PC-9 (cell line): ENCODE results near the gene TEFM. TPM values are rescaled to one million over a fixed set of nuclear protein-coding genes. Genes with fewer than 3 reads are reported as not detected.

Source experiments
- BruUV-seq: library from RNA; stranded (reverse); fragments of 400-500 nt; replicated peaks from 2 replicates; lab custom pipeline; 2021; lab: Mats Ljungman, UMichigan
- CTCF ChIA-PET: fragments of 300-600 bp; sonication (Branson Sonifier 250); formaldehyde crosslinking; loops from one replicate; lab custom pipeline; 2022; ENCODE audit warnings: antibody characterized with exemption; lab: Charles Lee
- POLR2A ChIA-PET: fragments of 300-600 bp; sonication (Branson Sonifier 250); formaldehyde crosslinking; loops from one replicate; lab custom pipeline; 2022; ENCODE audit warnings: antibody characterized with exemption; ENCODE audit not compliant: unreplicated experiment; lab: Charles Lee
- DNase-seq, 2 experiments: peaks; one replicate each; pipeline versions ENCODE4 v3.0.0 to v3.0.0-alpha.2; 2015 to 2022; ENCODE audit warnings: mixed read lengths in 1 of 2
- H2AFZ ChIP-seq: fragments of 200-600 bp; sonication (generic); 2 replicates; pipeline ENCODE4 v1.8.1; 2017; ENCODE audit warnings: antibody characterized with exemption
- H3F3A ChIP-seq: fragments of 200-600 bp; sonication (generic); 2 replicates; pipeline ENCODE4 v1.8.1; 2017; ENCODE audit warnings: antibody characterized with exemption, mild to moderate bottlenecking, low read depth; ENCODE audit not compliant: insufficient read depth
- H3K27ac ChIP-seq: fragments of 200-600 bp; sonication (generic); 2 replicates; pipeline ENCODE4 v1.6.1; 2016; ENCODE audit warnings: mixed run types
- H3K27me3 ChIP-seq: fragments of 200-600 bp; sonication (generic); 2 replicates; pipeline ENCODE4 v1.6.1; 2016; ENCODE audit warnings: low read depth, mixed run types; ENCODE audit not compliant: insufficient read depth
- H3K36me3 ChIP-seq: fragments of 200-600 bp; sonication (generic); 2 replicates; pipeline ENCODE4 v1.6.1; 2016; ENCODE audit warnings: low read depth, mixed run types
- H3K4me1 ChIP-seq: fragments of 200-600 bp; sonication (generic); replicated peaks from 2 replicates; pipeline ENCODE4 v1.6.1; 2016; ENCODE audit warnings: mixed run types; ENCODE audit not compliant: insufficient read depth
- H3K4me2 ChIP-seq: fragments of 200-600 bp; sonication (generic); 2 replicates; pipeline ENCODE4 v1.6.1; 2017; ENCODE audit warnings: mixed run types
- H3K4me3 ChIP-seq: fragments of 200-600 bp; sonication (generic); 2 replicates; pipeline ENCODE4 v1.6.1; 2016; ENCODE audit warnings: mixed run types
- H3K79me2 ChIP-seq: fragments of 200-600 bp; sonication (generic); 2 replicates; pipeline ENCODE4 v1.6.1; 2017; ENCODE audit warnings: low read depth, mixed run types
- H3K9me2 ChIP-seq: fragments of 200-600 bp; sonication (generic); 2 replicates; pipeline ENCODE4 v1.8.1; 2017; ENCODE audit warnings: mild to moderate bottlenecking; ENCODE audit not compliant: insufficient read depth
- H3K9me3 ChIP-seq: fragments of 200-600 bp; sonication (generic); 2 replicates; pipeline ENCODE4 v1.8.1; 2016; ENCODE audit warnings: low read depth; ENCODE audit not compliant: insufficient read depth
- H4K20me1 ChIP-seq: fragments of 200-600 bp; sonication (generic); 2 replicates; pipeline ENCODE4 v1.8.1; 2017; ENCODE audit not compliant: insufficient read depth
- CTCF ChIP-seq: fragments of 200-600 bp; sonication (generic); conservative IDR thresholded peaks from 2 replicates; pipeline ENCODE4 v1.6.1; 2017; ENCODE audit warnings: mixed run types, antibody characterized with exemption, mild to moderate bottlenecking, moderate library complexity
- EZH2 ChIP-seq: fragments of 200-600 bp; sonication (generic); IDR thresholded peaks from 2 replicates; pipeline ENCODE4 v1.8.0; 2017; ENCODE audit warnings: antibody characterized with exemption, low read depth
- intact Hi-C: fragments of 100-400 bp; cut with micrococcal nuclease; formaldehyde crosslinking; loops from one replicate; pipeline ENCODE4 v1.10.0; 2022; ENCODE audit not compliant: unreplicated experiment
- total RNA-seq: library from RNA; stranded (reverse); gene quantifications from 2 replicates; pipeline ENCODE4 v1.2.3, GENCODE V29; 2021

TEFM gene
- total RNA-seq, 1 experiment from 2014 or later = 14.8 TPM

- Histone ChIP-seq H4K20me1 (no peaks in the 10 kb centered on the region), H2AFZ (no peak overlapping the region), H3K4me3 (no peak overlapping the region), H3K9me2 (no peaks in the 10 kb centered on the region), H3K9me3 (no peaks in the 10 kb centered on the region), H3K79me2 (no peaks in the 10 kb centered on the region), H3K27me3 (0 out of 2 replicates have a peak, but pooled peaks cover 11% of the 10 kb centered on the region), H3K36me3 (no peaks in the 10 kb centered on the region), H3F3A (no peaks in the 10 kb centered on the region), H3K4me2 (no peak overlapping the region), H3K27ac (no peak overlapping the region), H3K4me1 (no peaks in the 10 kb centered on the region)
- ChIA-PET CTCF (no interaction called here), POLR2A (no interaction called here)
- intact Hi-C loops = no loop called here
- BruUV-seq = no TSS peak
- DNase-seq = no peak
- TF ChIP-seq EZH2 = no peak
- TF ChIP-seq CTCF = no peak
Observed at GRCh38 chr17:30929081-30929633, 23.1 kb upstream of the TEFM start.

GRCh38 chr17:30928584-30928983 lies 22.5 kb upstream of the TEFM start:
- no peaks in the 10 kb centered on the region for H3K79me2 ChIP-seq
- H3K36me3 ChIP-seq = no peaks in the 10 kb centered on the region
- no peaks in the 10 kb centered on the region for H3K9me2 ChIP-seq
- H3K4me3 ChIP-seq = no peak overlapping the region
- POLR2A ChIA-PET = no interaction called here
- H4K20me1 ChIP-seq = no peaks in the 10 kb centered on the region
- no peak overlapping the region for H3K27ac ChIP-seq
- H2AFZ ChIP-seq = no peak overlapping the region
- no peaks in the 10 kb centered on the region for H3K9me3 ChIP-seq
- no peak overlapping the region for H3K4me2 ChIP-seq
- CTCF ChIA-PET = no interaction called here
- DNase-seq = no peak
- H3K4me1 ChIP-seq = no peaks in the 10 kb centered on the region
- no TSS peak for BruUV-seq
- no peak for TF ChIP-seq CTCF
- no peak for TF ChIP-seq EZH2
- intact Hi-C loops = no loop called here
- H3K27me3 ChIP-seq = 0 out of 2 replicates have a peak, but pooled peaks cover 14% of the 10 kb centered on the region
- no peaks in the 10 kb centered on the region for H3F3A ChIP-seq

DNA sequence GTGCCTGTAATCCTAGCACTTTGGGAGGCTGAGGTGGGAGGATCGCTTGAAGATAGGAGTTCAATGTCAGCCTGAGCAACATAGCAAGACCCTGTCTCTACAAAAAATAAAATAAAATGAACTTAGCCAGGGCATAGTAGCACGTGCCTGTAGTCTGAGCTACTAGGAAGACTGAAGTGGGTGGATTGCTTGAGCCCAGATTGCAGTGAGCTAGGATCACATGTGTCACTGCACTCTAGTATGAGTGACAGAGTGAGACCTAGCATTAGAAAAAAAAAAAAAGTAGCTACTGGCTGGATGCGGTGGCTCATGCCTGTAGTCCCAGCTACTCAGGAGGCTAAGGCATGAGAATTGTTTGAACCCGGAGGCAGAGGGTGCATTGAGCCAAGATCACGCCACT lies 21.7 kb upstream of the TEFM start:
- Histone ChIP-seq H3K27ac (no peak overlapping the region), H3K36me3 (no peaks in the 10 kb centered on the region), H3K9me3 (no peaks in the 10 kb centered on the region), H3K4me1 (no peaks in the 10 kb centered on the region), H3F3A (no peaks in the 10 kb centered on the region), H2AFZ (no peak overlapping the region), H3K27me3 (peaks cover 20% of the 10 kb centered on the region; the same call in 1 of the 2 replicates), H3K9me2 (no peaks in the 10 kb centered on the region), H3K79me2 (no peaks in the 10 kb centered on the region), H3K4me2 (no peak overlapping the region), H3K4me3 (no peak overlapping the region), H4K20me1 (no peaks in the 10 kb centered on the region)
- intact Hi-C loops = no loop called here
- no peak for TF ChIP-seq EZH2
- TF ChIP-seq CTCF = no peak
- DNase-seq = no peak
- ChIA-PET POLR2A (interaction anchor here (0.6 kb wide), 1 partner anchor 21 kb away, joined by 3 read pairs; no protein-coding TSS in a partner anchor), CTCF (no interaction called here)
- no TSS peak for BruUV-seq
